HG02884 (cell line): ENCODE data around the gene GSTA4.

Source experiments
- ATAC-seq: cut with Tn5 transposase; IDR thresholded peaks from one replicate; pipeline ENCODE4 v1.9.1; 2021; ENCODE audit warnings: mild to moderate bottlenecking, moderate library complexity; ENCODE audit not compliant: unreplicated experiment

Gene GSTA4

GRCh38 chr6:52995089-52995912 lies at the start of gene GSTA4:
Gene GSTA4 (minus strand): TSS chr6:52995284. CDS start chr6:52994243, 1,041 bp downstream.
- ATAC-seq, result peak; percentile 93

GRCh38 chr6:53044572-53044971 lies 49.5 kb upstream of the GSTA4 start:
- ATAC-seq, result no peak

GRCh38 chr6:53044071-53044470 lies 49.0 kb upstream of the GSTA4 start:
- ATAC-seq, result no peak

GRCh38 chr6:53043581-53043980 lies 48.5 kb upstream of the GSTA4 start:
- ATAC-seq, result no peak

GRCh38 chr6:53042112-53042511 lies 47.0 kb upstream of the GSTA4 start:
- ATAC-seq, result no peak

GRCh38 chr6:53041356-53041755 lies 46.3 kb upstream of the GSTA4 start:
- ATAC-seq, result no peak

GRCh38 chr6:53038596-53038995 lies 43.5 kb upstream of the GSTA4 start:
- no peak for ATAC-seq

- no peak for ATAC-seq
These were observed 43.1 kb upstream of the GSTA4 start for GRCh38 chr6:53038141-53038540.

GRCh38 chr6:53035549-53036213 lies 40.6 kb upstream of the GSTA4 start:
- ATAC-seq, result no peak

- ATAC-seq, result no peak
These were observed 38.7 kb upstream of the GSTA4 start for GRCh38 chr6:53033764-53034163.

- ATAC-seq, result no peak
These were observed 37.8 kb upstream of the GSTA4 start for GRCh38 chr6:53032849-53033248.

GRCh38 chr6:53031281-53031680 lies 36.2 kb upstream of the GSTA4 start:
- no peak for ATAC-seq

GRCh38 chr6:53029761-53030160 lies 34.7 kb upstream of the GSTA4 start:
- ATAC-seq, result no peak

- no peak for ATAC-seq
These were observed 34.2 kb upstream of the GSTA4 start for GRCh38 chr6:53029257-53029656.

GRCh38 chr6:53028467-53028866 lies 33.4 kb upstream of the GSTA4 start:
- no peak for ATAC-seq

GRCh38 chr6:53027131-53027718 lies 32.1 kb upstream of the GSTA4 start:
- no peak for ATAC-seq

- no peak for ATAC-seq
These were observed 31.4 kb upstream of the GSTA4 start for GRCh38 chr6:53026526-53026925.

- ATAC-seq, result no peak
These were observed 28.2 kb upstream of the GSTA4 start for GRCh38 chr6:53023323-53023722.

- ATAC-seq, result no peak
These were observed 25.1 kb upstream of the GSTA4 start for GRCh38 chr6:53020005-53020744.

GRCh38 chr6:53018446-53018845 lies 23.4 kb upstream of the GSTA4 start:
- no peak for ATAC-seq

GRCh38 chr6:53015486-53015885 lies 20.4 kb upstream of the GSTA4 start:
- ATAC-seq, result no peak
